ENCODE data around the gene NDUFS2.

- no peak for TF ChIP-seq CTCF (conservative IDR thresholded peaks at IDR 0.05; ENCODE audit: low read length)
- TF ChIP-seq EZH2phosphoT487 (IDR thresholded peaks at IDR 0.05; ENCODE audit: borderline replicate concordance, low read depth, low read length) = no peak
Measured at GRCh38 chr1:161219078-161219892, 17.1 kb downstream of the NDUFS2 start.

Measured in OCI-LY7 (cell line).